GM23338 (cell line): ENCODE results near the gene PPP1CA. TPM values are rescaled to one million over a fixed set of nuclear protein-coding genes. Genes with fewer than 3 reads are reported as not detected.

ENCODE experiments used
- ATAC-seq: fragments of 200-7000 bp; cut with Tn5 transposase; 3 replicates; pipeline ENCODE4 v1.9.1; 2020
- DNase-seq: peaks from one replicate; pipeline ENCODE4 v3.0.0-alpha.2; 2015; ENCODE audit warnings: low spot score
- H2AFZ ChIP-seq: fragments of 200-600 bp; sonication (generic); 2 replicates; pipeline ENCODE4 v1.8.0; 2016; ENCODE audit warnings: antibody characterized with exemption, mild to moderate bottlenecking, moderate library complexity
- H3F3A ChIP-seq: fragments of 200-600 bp; sonication (generic); replicated peaks from 2 replicates; pipeline ENCODE4 v1.8.0; 2017; ENCODE audit warnings: antibody characterized with exemption, mixed run types, low read depth
- H3K27ac ChIP-seq: fragments of 200-600 bp; sonication (generic); 2 replicates; pipeline ENCODE4 v1.6.1; 2016; ENCODE audit warnings: low read depth
- H3K27me3 ChIP-seq: fragments of 200-600 bp; sonication (generic); 2 replicates; pipeline ENCODE4 v1.8.0; 2016; ENCODE audit warnings: mild to moderate bottlenecking, mixed run types, moderate library complexity; ENCODE audit not compliant: insufficient read depth
- H3K36me3 ChIP-seq: fragments of 200-600 bp; sonication (generic); 2 replicates; pipeline ENCODE4 v1.8.0; 2016; ENCODE audit warnings: mild to moderate bottlenecking; ENCODE audit not compliant: insufficient read depth
- H3K4me1 ChIP-seq: fragments of 200-600 bp; sonication (generic); 2 replicates; pipeline ENCODE4 v1.8.0; 2016; ENCODE audit warnings: mild to moderate bottlenecking, moderate library complexity; ENCODE audit not compliant: insufficient read depth
- H3K4me2 ChIP-seq: fragments of 200-600 bp; sonication (generic); 2 replicates; pipeline ENCODE4 v1.7.1; 2017; ENCODE audit warnings: mixed run types
- H3K4me3 ChIP-seq: fragments of 200-600 bp; sonication (generic); 2 replicates; pipeline ENCODE4 v1.6.1; 2016; ENCODE audit warnings: mixed run types
- H3K79me2 ChIP-seq: fragments of 200-600 bp; sonication (generic); replicated peaks from 2 replicates; pipeline ENCODE4 v1.8.0; 2017; ENCODE audit warnings: mild to moderate bottlenecking; ENCODE audit not compliant: insufficient read depth
- H3K9me2 ChIP-seq: fragments of 200-600 bp; sonication (generic); 2 replicates; pipeline ENCODE4 v1.8.0; 2017; ENCODE audit not compliant: insufficient read depth
- H4K20me1 ChIP-seq: fragments of 200-600 bp; sonication (generic); replicated peaks from 2 replicates; pipeline ENCODE4 v1.8.0; 2017; ENCODE audit warnings: mild to moderate bottlenecking; ENCODE audit not compliant: insufficient read depth
- H3K27ac Mint-ChIP-seq: 2 replicates; pipeline ENCODE4 v1.8.0; 2020; ENCODE audit warnings: inconsistent platforms, mild to moderate bottlenecking, moderate library complexity, mixed read lengths
- H3K27me3 Mint-ChIP-seq: 3 replicates; pipeline ENCODE4 v1.8.0; 2022; ENCODE audit warnings: low read depth, mild to moderate bottlenecking, moderate library complexity, mixed read lengths, inconsistent platforms; ENCODE audit not compliant: insufficient read depth, poor library complexity
- H3K36me3 Mint-ChIP-seq: 3 replicates; pipeline ENCODE4 v1.8.0; 2021; ENCODE audit warnings: low read depth, mild to moderate bottlenecking, inconsistent platforms, moderate library complexity, mixed read lengths
- H3K4me1 Mint-ChIP-seq: 3 replicates; pipeline ENCODE4 v1.8.0; 2020; ENCODE audit warnings: mild to moderate bottlenecking, inconsistent platforms, mixed read lengths
- H3K4me3 Mint-ChIP-seq: 3 replicates; pipeline ENCODE4 v1.8.0; 2021; ENCODE audit warnings: moderate library complexity, mild to moderate bottlenecking, inconsistent platforms, mixed read lengths
- H3K9me3 Mint-ChIP-seq: 3 replicates; pipeline ENCODE4 v1.8.0; 2020; ENCODE audit warnings: moderate library complexity, mild to moderate bottlenecking, inconsistent platforms, mixed read lengths
- CREB1 ChIP-seq: fragments of 250-450 bp; sonication (Bioruptor Pico); IDR thresholded peaks from 2 replicates; pipeline ENCODE4 v1.5.0; 2020; ENCODE audit warnings: low read depth, mild to moderate bottlenecking, moderate library complexity
- EZH2 ChIP-seq: fragments of 200-600 bp; sonication (generic); IDR thresholded peaks from one replicate; pipeline ENCODE4 v1.8.0; 2017; ENCODE audit warnings: antibody characterized with exemption, mild to moderate bottlenecking, low read depth; ENCODE audit not compliant: unreplicated experiment
- JUNB ChIP-seq: IDR thresholded peaks from one replicate; pipeline ENCODE4 v1.6.1; 2016; ENCODE audit warnings: antibody characterized with exemption; ENCODE audit not compliant: unreplicated experiment
- ZNF114 ChIP-seq: fragments of 250-450 bp; sonication (Bioruptor Pico); IDR thresholded peaks from 2 replicates; pipeline ENCODE4 v1.5.0; 2020; ENCODE audit warnings: mild to moderate bottlenecking, moderate library complexity
- ZNF331 ChIP-seq: fragments of 250-450 bp; sonication (Bioruptor Pico); IDR thresholded peaks from 2 replicates; pipeline ENCODE4 v1.5.0; 2020; ENCODE audit warnings: low read depth, mild to moderate bottlenecking, moderate library complexity
- ZNF462 ChIP-seq: fragments of 250-450 bp; sonication (Bioruptor Pico); IDR thresholded peaks from 2 replicates; pipeline ENCODE4 v1.5.0; 2020; ENCODE audit warnings: mild to moderate bottlenecking, moderate library complexity
- polyA plus RNA-seq: library from polyadenylated mRNA; unstranded; fragments of >200 nt; fragmentation: Nextera tagmentation; extraction: Ambion mirVana; gene quantifications from 2 replicates; pipeline ENCODE4 v1.2.1, GENCODE V29; 2016
- total RNA-seq: library from RNA; depleted of rRNA; stranded (reverse); fragments of >200 nt; shearing (Covaris generic); gene quantifications from 2 replicates; pipeline ENCODE4 v1.2.3, GENCODE V29; 2014

PPP1CA gene
- total and polyA plus RNA-seq, 2 experiments from 2014 or later, result 217 to 237 TPM

- DNase-seq (no peak), ATAC-seq (no peak)
- Mint-ChIP-seq H3K27me3 (peaks cover 33% of the 10 kb centered on the region), H3K9me3 (no peaks in the 10 kb centered on the region), H3K27ac (no peak overlapping the region), H3K4me1 (peaks cover 37% of the 10 kb centered on the region), H3K4me3 (no peak overlapping the region), H3K36me3 (no peaks in the 10 kb centered on the region; the same call in 2 of the 3 replicates)
- Histone ChIP-seq H2AFZ (no peak overlapping the region), H3K36me3 (no peaks in the 10 kb centered on the region), H4K20me1 (no peaks in the 10 kb centered on the region), H3K4me2 (no peak overlapping the region), H3F3A (0 out of 2 replicates have a peak, but pooled peaks cover 4% of the 10 kb centered on the region), H3K9me2 (no peaks in the 10 kb centered on the region), H3K27ac (no peak overlapping the region), H3K79me2 (no peaks in the 10 kb centered on the region), H3K27me3 (peaks cover 48% of the 10 kb centered on the region), H3K4me1 (peaks cover 25% of the 10 kb centered on the region), H3K4me3 (no peak overlapping the region)
- TF ChIP-seq ZNF114 (CRISPR knock-in tag), result no peak
- TF ChIP-seq EZH2, result no peak
- TF ChIP-seq ZNF331, result no peak
- no peak for TF ChIP-seq CREB1 (CRISPR knock-in tag)
These were observed 34.5 kb downstream of the PPP1CA start for GRCh38 chr11:67366961-67367760.

GRCh38 chr11:67366546-67366945 is 35.1 kb downstream of the PPP1CA start:
- Histone ChIP-seq H3K4me2 (no peak overlapping the region), H3K79me2 (no peaks in the 10 kb centered on the region), H3K9me2 (no peaks in the 10 kb centered on the region), H2AFZ (no peak overlapping the region), H3F3A (0 out of 2 replicates have a peak, but pooled peaks cover 4% of the 10 kb centered on the region), H4K20me1 (no peaks in the 10 kb centered on the region), H3K36me3 (no peaks in the 10 kb centered on the region), H3K4me3 (no peak overlapping the region), H3K27ac (no peak overlapping the region), H3K4me1 (peaks cover 22% of the 10 kb centered on the region), H3K27me3 (peaks cover 42% of the 10 kb centered on the region)
- Mint-ChIP-seq H3K9me3 (no peaks in the 10 kb centered on the region), H3K36me3 (no peaks in the 10 kb centered on the region; the same call in 2 of the 3 replicates), H3K4me3 (no peak overlapping the region), H3K27me3 (peaks cover 29% of the 10 kb centered on the region), H3K4me1 (peaks cover 33% of the 10 kb centered on the region), H3K27ac (no peak overlapping the region)
- ATAC-seq (no peak), DNase-seq (no peak)
- TF ChIP-seq ZNF462 (CRISPR knock-in tag) (no peak), JUNB (no peak)
